DND-41 (cell line): ENCODE results near the gene MAST3.
A peak's percentile ranks its signal among the peaks of the same experiment; 100 is the strongest.

ENCODE experiments used
- ATAC-seq: fragments of 200-7000 bp; cut with Tn5 transposase; 3 replicates; pipeline ENCODE4 v1.9.1; 2021; ENCODE audit warnings: low read depth; ENCODE audit not compliant: insufficient read depth
- DNase-seq: peaks from one replicate; pipeline ENCODE4 v3.0.0-alpha.2; 2020
- H2AFZ ChIP-seq: 2 replicates; pipeline ENCODE4 v1.6.0; 2012; ENCODE audit warnings: low read depth, low read length
- H3K27ac ChIP-seq: 2 replicates; pipeline ENCODE4 v1.5.1; 2012; ENCODE audit warnings: low read length, inconsistent platforms
- H3K27me3 ChIP-seq: fragments of 200-600 bp; sonication (generic); 2 replicates; pipeline ENCODE4 v1.6.0; 2012; ENCODE audit warnings: low read length, mild to moderate bottlenecking, inconsistent platforms; ENCODE audit not compliant: insufficient read depth, poor library complexity
- H3K36me3 ChIP-seq: 2 replicates; pipeline ENCODE4 v1.5.1; 2012; ENCODE audit warnings: low read length, inconsistent platforms; ENCODE audit not compliant: insufficient read depth
- H3K4me1 ChIP-seq: 2 replicates; pipeline ENCODE4 v1.5.1; 2012; ENCODE audit warnings: mild to moderate bottlenecking, low read length; ENCODE audit not compliant: insufficient read depth
- H3K4me2 ChIP-seq: 2 replicates; pipeline ENCODE4 v1.6.0; 2012; ENCODE audit warnings: mild to moderate bottlenecking, moderate library complexity, low read length, inconsistent platforms; ENCODE audit not compliant: insufficient read depth
- H3K4me3 ChIP-seq, 2 experiments: fragments of 200-600 bp in 1 of 2; shearing (Covaris generic) in 1 of 2; 2 replicates each; pipeline ENCODE4 v1.5.1; 2012 to 2016; ENCODE audit warnings: inconsistent platforms in 2 of 2, low read length in 2 of 2, mild to moderate bottlenecking in 2 of 2, low read depth in 1 of 2, moderate library complexity in 1 of 2
- H3K79me2 ChIP-seq: 2 replicates; pipeline ENCODE4 v1.6.0; 2012; ENCODE audit warnings: low read length, inconsistent platforms; ENCODE audit not compliant: insufficient read depth
- H3K9ac ChIP-seq: 2 replicates; pipeline ENCODE4 v1.6.0; 2012; ENCODE audit warnings: low read depth, mild to moderate bottlenecking, inconsistent platforms, low read length, moderate library complexity
- H3K9me3 ChIP-seq: 2 replicates; pipeline ENCODE4 v1.5.1; 2012; ENCODE audit warnings: low read length, moderate library complexity, mild to moderate bottlenecking, inconsistent platforms; ENCODE audit not compliant: insufficient read depth, severe bottlenecking
- H4K20me1 ChIP-seq: 2 replicates; pipeline ENCODE4 v1.6.0; 2012; ENCODE audit warnings: low read length; ENCODE audit not compliant: insufficient read depth
- EZH2 ChIP-seq: IDR thresholded peaks from 3 replicates; pipeline ENCODE4 v1.6.1; 2012; ENCODE audit warnings: borderline replicate concordance, low read depth, mild to moderate bottlenecking, moderate library complexity, low read length, inconsistent platforms; ENCODE audit not compliant: severe bottlenecking
- TF ChIP-seq, protein P1 (sequence below): IDR thresholded peaks from 2 replicates; pipeline ENCODE4 v1.5.1; 2012; ENCODE audit warnings: borderline replicate concordance, low read length, moderate library complexity, mild to moderate bottlenecking; ENCODE audit not compliant: poor library complexity, severe bottlenecking; ENCODE audit errors: extremely low read depth

MAST3 gene

DNA sequence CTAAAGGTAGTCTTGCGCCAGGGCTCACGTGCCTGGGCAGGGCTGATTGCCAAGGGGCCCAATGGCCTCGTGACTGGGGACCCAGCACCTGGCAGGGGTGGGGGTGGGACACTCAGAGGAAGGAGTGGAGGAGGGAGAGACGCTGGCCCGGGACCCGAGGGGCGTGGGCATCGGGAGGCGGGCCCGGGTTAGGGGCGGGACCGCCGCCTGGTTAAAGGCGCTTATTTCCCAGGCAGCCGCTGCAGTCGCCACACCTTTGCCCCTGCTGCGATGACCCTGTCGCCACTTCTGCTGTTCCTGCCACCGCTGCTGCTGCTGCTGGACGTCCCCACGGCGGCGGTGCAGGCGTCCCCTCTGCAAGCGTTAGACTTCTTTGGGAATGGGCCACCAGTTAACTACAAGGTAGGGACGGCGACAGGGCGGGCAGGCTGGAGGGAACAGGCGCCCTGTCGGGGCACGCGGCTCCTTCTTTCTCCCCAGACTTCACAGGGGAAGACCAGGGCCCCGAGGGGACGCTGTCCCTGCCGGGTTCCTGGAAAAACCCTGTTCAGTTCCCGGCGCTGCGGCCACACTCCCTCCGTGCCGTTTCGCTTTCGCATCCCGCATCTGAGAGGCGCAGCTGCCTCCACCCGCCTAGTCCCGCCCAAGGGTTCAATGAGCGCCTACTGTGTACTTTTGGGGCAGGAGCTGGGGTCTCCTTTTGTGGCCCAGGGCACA lies 76.2 kb downstream of the MAST3 start, which contains the start of gene IFI30:
IFI30 (plus strand) TSS at position 242 of the 717 bp plus-strand sequence; CDS start at position 271, 29 bp downstream.
- Histone ChIP-seq H3K9me3 (no peaks in the 10 kb centered on the region), H3K4me2 (peak within 1 kb of the TSS; percentile 84), H3K4me1 (peaks cover 17% of the 10 kb centered on the region), H3K79me2 (no peaks in the 10 kb centered on the region), H3K4me3 (peak within 1 kb of the TSS; percentile 11 to 56; a peak in 3 of 4 replicates), H4K20me1 (no peaks in the 10 kb centered on the region; the same call in 1 of the 2 replicates), H3K27ac (no peak within 1 kb of the TSS), H2AFZ (peak within 1 kb of the TSS; percentile 69), H3K27me3 (peaks cover 22% of the 10 kb centered on the region), H3K36me3 (peaks cover 9% of the 10 kb centered on the region), H3K9ac (peak within 1 kb of the TSS; percentile 48)
- peak; percentile 89 for TF ChIP-seq EZH2
- TF ChIP-seq, protein P1, sequence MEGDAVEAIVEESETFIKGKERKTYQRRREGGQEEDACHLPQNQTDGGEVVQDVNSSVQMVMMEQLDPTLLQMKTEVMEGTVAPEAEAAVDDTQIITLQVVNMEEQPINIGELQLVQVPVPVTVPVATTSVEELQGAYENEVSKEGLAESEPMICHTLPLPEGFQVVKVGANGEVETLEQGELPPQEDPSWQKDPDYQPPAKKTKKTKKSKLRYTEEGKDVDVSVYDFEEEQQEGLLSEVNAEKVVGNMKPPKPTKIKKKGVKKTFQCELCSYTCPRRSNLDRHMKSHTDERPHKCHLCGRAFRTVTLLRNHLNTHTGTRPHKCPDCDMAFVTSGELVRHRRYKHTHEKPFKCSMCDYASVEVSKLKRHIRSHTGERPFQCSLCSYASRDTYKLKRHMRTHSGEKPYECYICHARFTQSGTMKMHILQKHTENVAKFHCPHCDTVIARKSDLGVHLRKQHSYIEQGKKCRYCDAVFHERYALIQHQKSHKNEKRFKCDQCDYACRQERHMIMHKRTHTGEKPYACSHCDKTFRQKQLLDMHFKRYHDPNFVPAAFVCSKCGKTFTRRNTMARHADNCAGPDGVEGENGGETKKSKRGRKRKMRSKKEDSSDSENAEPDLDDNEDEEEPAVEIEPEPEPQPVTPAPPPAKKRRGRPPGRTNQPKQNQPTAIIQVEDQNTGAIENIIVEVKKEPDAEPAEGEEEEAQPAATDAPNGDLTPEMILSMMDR: no peak
- peak; percentile 83 for ATAC-seq
- peak; percentile 67 for DNase-seq

DNA sequence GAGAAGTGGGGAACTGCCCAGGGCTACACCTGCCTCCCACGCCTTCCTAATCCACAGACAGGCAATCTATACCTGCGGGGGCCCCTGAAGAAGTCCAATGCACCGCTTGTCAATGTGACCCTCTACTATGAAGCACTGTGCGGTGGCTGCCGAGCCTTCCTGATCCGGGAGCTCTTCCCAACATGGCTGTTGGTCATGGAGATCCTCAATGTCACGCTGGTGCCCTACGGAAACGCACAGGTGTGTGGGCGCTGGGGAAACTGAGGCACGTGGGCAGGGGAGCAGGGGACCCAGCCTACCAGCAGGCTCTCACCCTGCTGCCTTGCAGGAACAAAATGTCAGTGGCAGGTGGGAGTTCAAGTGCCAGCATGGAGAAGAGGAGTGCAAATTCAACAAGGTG lies 77.4 kb downstream of the MAST3 start:
- no peak overlapping the region for H2AFZ ChIP-seq
- no peaks in the 10 kb centered on the region for H3K79me2 ChIP-seq
- peaks cover 17% of the 10 kb centered on the region for H3K4me1 ChIP-seq
- DNase-seq (no peak), ATAC-seq (no peak)
- no peak overlapping the region for H3K9ac ChIP-seq
- peaks cover 22% of the 10 kb centered on the region for H3K27me3 ChIP-seq
- no peak overlapping the region for H3K4me2 ChIP-seq
- no peaks in the 10 kb centered on the region for H3K9me3 ChIP-seq
- H3K4me3 ChIP-seq: no peak overlapping the region
- H3K27ac ChIP-seq: no peak overlapping the region
- TF ChIP-seq, protein P1: no peak
- no peak for TF ChIP-seq EZH2
- no peaks in the 10 kb centered on the region for H3K36me3 ChIP-seq
- no peaks in the 10 kb centered on the region; the same call in 1 of the 2 replicates for H4K20me1 ChIP-seq

DNA sequence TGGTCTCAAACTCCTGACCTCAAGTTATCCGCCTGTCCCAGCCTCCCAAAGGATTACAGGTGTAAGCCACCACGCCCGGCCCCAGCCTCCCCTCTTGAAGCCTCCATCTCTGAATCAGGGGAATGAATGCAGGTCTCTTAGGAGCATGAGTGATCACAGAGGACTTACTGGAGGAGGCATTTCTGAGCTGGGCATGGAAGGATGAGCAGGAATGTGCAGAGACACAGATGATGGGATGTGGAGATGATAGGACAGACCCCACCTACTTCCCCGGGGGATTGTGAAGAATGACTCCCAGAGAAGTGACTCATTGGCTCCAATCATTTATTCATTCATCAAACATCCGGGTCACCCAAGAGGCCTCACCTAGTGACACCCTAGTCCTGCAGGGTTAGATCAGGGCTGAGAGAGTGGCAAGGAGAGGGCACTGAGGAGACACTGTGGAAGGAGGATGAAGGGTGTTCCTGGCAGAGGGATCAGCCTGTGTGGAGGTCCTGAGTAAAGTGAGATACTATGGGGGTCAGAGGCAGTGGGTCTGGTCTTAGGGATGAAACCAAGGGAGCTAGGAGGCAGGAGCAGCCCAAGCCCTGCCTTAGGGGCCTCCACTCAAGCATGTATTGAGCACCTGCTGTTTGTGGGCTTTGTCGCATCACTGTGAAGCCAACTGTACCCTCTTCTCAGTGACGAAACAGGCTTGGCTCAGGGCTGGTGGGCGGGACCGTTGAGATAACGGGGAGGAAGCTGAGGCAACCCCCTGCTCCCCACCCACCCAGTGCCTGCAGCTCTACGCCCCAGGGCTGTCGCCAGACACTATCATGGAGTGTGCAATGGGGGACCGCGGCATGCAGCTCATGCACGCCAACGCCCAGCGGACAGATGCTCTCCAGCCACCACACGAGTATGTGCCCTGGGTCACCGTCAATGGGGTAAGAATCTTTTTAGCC lies 79.1 kb downstream of the MAST3 start:
- Histone ChIP-seq H3K36me3 (no peaks in the 10 kb centered on the region), H3K9ac (no peak overlapping the region), H3K79me2 (no peaks in the 10 kb centered on the region), H2AFZ (no peak overlapping the region), H3K27me3 (peaks cover 22% of the 10 kb centered on the region), H3K4me1 (peaks cover 17% of the 10 kb centered on the region), H3K9me3 (no peaks in the 10 kb centered on the region), H3K4me3 (no peak overlapping the region), H3K27ac (no peak overlapping the region), H4K20me1 (no peaks in the 10 kb centered on the region; the same call in 1 of the 2 replicates), H3K4me2 (no peak overlapping the region)
- ATAC-seq: no peak
- DNase-seq: no peak
- TF ChIP-seq EZH2: no peak
- TF ChIP-seq, protein P1: no peak
